Testis (tissue), 3 donors: ENCODE data around the gene QPRT. TPM values are rescaled to one million over a fixed set of nuclear protein-coding genes. Genes with fewer than 3 reads are reported as not detected.
"Not testable (repeated sequence)": the region's sequence is repeated elsewhere in the genome, so short reads cannot be mapped to it uniquely, and the experiment has no call there.

Experiments
- DNase-seq: peaks from one replicate; pipeline ENCODE4 v3.0.0-alpha.2; 2019
- H3K27ac ChIP-seq, 2 donors: fragments of 200-600 bp; sonication (generic); one replicate each; pipeline ENCODE4 v1.5.1; 2019
- H3K27me3 ChIP-seq: fragments of 200-600 bp; sonication (generic); one replicate; pipeline ENCODE4 v1.5.1; 2019
- H3K36me3 ChIP-seq: fragments of 200-600 bp; sonication (generic); one replicate; pipeline ENCODE4 v1.5.1; 2017; ENCODE audit warnings: low read depth; ENCODE audit errors: missing control alignments
- H3K4me1 ChIP-seq: fragments of 200-600 bp; sonication (generic); one replicate; pipeline ENCODE4 v1.5.1; 2019
- H3K4me3 ChIP-seq, 2 donors: fragments of 200-600 bp; sonication (generic); one replicate each; pipeline ENCODE4 v1.5.1; 2017 to 2019
- H3K9me3 ChIP-seq: fragments of 200-600 bp; sonication (generic); one replicate; pipeline ENCODE4 v1.5.1; 2017
- POLR2A ChIP-seq: fragments of 450-650 bp; IDR thresholded peaks from one replicate; pipeline ENCODE4 v1.6.1; 2017; ENCODE audit warnings: antibody characterized with exemption, mild to moderate bottlenecking, moderate library complexity
- WGBS, 2 donors: methylation state at CpG; one replicate each; pipeline ENCODE4 v1.1.5; 2018; 5-methylcytosine and 5-hydroxymethylcytosine counted together
- intact Hi-C: fragments of 100-400 bp; cut with DNase I; formaldehyde crosslinking; loops from one replicate; pipeline ENCODE4 v1.15.1; 2023; ENCODE audit warnings: low total_unique reads
- polyA plus RNA-seq: library from polyadenylated mRNA; stranded (reverse); fragments of 350-450 nt; fragmentation: Illumina TruSeq; extraction: RNeasy Lipid Tissue Mini Kit (QIAGEN cat#74804); gene quantifications from one replicate; pipeline ENCODE4 v1.2.3, GENCODE V29; 2014; ENCODE audit warnings: low read depth, low replicate concordance; ENCODE audit not compliant: insufficient read depth
- total RNA-seq, 2 donors: library from RNA; depleted of rRNA; stranded (reverse); fragments of >200 nt; gene quantifications; one replicate each; pipeline ENCODE4 v1.2.3, GENCODE V29; 2016
- TF ChIP-seq, protein P1 (sequence below), 3 experiments: fragments of 450-650 bp in 2 of 3; fragments of 200-600 bp in 1 of 3; sonication (generic) in 1 of 3; IDR thresholded peaks; one replicate each; pipeline ENCODE4 v1.5.1; 2016 to 2019; ENCODE audit warnings: antibody characterized with exemption in 3 of 3, mild to moderate bottlenecking in 2 of 3, moderate library complexity in 1 of 3

Gene QPRT
- total and polyA plus RNA-seq, 3 donors from 2014 or later = 4.3 to 13.6 (median 7.6) TPM

DNA sequence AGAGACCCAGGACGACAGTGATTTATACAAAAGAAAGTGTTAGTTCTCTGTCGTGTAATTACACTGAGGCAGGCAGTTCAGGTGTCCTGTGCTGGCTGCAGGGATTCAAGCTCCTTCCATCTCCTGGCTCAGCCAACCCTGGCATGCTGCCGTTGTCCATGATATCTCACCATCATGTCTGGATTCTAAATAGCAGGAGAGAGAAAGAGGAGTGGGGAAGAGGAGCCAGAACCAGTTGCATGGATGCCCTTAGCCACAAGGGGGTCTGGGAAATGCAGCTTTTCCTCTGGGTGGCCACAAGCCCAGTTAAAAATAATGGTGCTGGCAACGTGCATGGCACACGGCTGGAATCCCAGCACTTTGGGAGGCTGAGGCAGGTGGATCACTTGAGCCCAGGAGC is 57.1 kb downstream of the QPRT start:
- TF ChIP-seq, protein P1, sequence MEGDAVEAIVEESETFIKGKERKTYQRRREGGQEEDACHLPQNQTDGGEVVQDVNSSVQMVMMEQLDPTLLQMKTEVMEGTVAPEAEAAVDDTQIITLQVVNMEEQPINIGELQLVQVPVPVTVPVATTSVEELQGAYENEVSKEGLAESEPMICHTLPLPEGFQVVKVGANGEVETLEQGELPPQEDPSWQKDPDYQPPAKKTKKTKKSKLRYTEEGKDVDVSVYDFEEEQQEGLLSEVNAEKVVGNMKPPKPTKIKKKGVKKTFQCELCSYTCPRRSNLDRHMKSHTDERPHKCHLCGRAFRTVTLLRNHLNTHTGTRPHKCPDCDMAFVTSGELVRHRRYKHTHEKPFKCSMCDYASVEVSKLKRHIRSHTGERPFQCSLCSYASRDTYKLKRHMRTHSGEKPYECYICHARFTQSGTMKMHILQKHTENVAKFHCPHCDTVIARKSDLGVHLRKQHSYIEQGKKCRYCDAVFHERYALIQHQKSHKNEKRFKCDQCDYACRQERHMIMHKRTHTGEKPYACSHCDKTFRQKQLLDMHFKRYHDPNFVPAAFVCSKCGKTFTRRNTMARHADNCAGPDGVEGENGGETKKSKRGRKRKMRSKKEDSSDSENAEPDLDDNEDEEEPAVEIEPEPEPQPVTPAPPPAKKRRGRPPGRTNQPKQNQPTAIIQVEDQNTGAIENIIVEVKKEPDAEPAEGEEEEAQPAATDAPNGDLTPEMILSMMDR (IDR thresholded peaks at IDR 0.05) = no peak
- TF ChIP-seq POLR2A = no peak
- H3K4me1 ChIP-seq = no peaks in the 10 kb centered on the region
- no peaks in the 10 kb centered on the region for H3K9me3 ChIP-seq
- no peaks in the 10 kb centered on the region for H3K36me3 ChIP-seq
- H3K4me3 ChIP-seq = no peak overlapping the region
- WGBS, 2 donors = 55 to 64% methylated on average over 5 of the region's 5 CpGs
- H3K27ac ChIP-seq = no peak overlapping the region
- no peaks in the 10 kb centered on the region for H3K27me3 ChIP-seq
- intact Hi-C loops = no loop called here
- DNase-seq = no peak

GRCh38 chr16:29736764-29737163 is 57.8 kb downstream of the QPRT start:
- Histone ChIP-seq H3K9me3 (no peaks in the 10 kb centered on the region), H3K27me3 (no peaks in the 10 kb centered on the region), H3K4me3 (no peak overlapping the region), H3K4me1 (no peaks in the 10 kb centered on the region), H3K36me3 (no peaks in the 10 kb centered on the region), H3K27ac (no peak overlapping the region)
- 72 to 81% methylated on average over 6 of the region's 6 CpGs for WGBS, 2 donors
- no peak for DNase-seq
- intact Hi-C loops = no loop called here
- TF ChIP-seq POLR2A = no peak
- TF ChIP-seq, protein P1 (IDR thresholded peaks at IDR 0.05) = no peak

DNA sequence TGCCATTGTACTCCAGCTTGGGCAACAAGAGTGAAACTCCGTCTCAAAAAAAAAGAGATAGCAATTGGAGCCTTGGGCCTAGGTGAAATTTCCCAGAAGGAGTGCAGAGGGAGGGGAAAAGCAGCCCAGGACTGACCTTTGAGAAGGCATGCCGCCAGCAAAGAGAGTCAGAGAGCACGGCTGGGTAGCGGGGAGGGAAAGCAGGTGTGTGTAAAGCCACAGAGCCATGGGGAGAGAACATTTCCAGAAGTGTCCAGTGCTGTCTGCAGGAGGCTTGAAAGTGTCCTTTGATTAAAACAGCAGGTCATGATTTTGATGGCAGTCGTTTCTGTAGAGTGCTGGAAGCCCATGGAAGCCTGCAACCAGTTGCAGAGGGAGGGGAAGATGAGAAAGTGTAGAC is 58.7 kb downstream of the QPRT start:
- no peaks in the 10 kb centered on the region for H3K4me1 ChIP-seq
- intact Hi-C loops = no loop called here
- WGBS, 2 donors = 71 to 80% methylated on average over 5 of the region's 5 CpGs
- DNase-seq = no peak
- no peaks in the 10 kb centered on the region for H3K36me3 ChIP-seq
- no peak overlapping the region for H3K4me3 ChIP-seq
- H3K27ac ChIP-seq = no peak overlapping the region
- H3K27me3 ChIP-seq = no peaks in the 10 kb centered on the region
- H3K9me3 ChIP-seq = no peaks in the 10 kb centered on the region
- TF ChIP-seq, protein P1 (IDR thresholded peaks at IDR 0.05) = no peak
- TF ChIP-seq POLR2A = no peak

- H3K27ac ChIP-seq = no peak overlapping the region
- no peaks in the 10 kb centered on the region for H3K27me3 ChIP-seq
- intact Hi-C loops = no loop called here
- no peak overlapping the region for H3K4me3 ChIP-seq
- WGBS, 2 donors = 84 to 94% methylated on average over 2 of the region's 2 CpGs
- TF ChIP-seq POLR2A = no peak
- TF ChIP-seq, protein P1 (IDR thresholded peaks at IDR 0.05) = no peak
- H3K4me1 ChIP-seq = no peaks in the 10 kb centered on the region
- no peaks in the 10 kb centered on the region for H3K36me3 ChIP-seq
- no peaks in the 10 kb centered on the region for H3K9me3 ChIP-seq
- no peak for DNase-seq
These were observed 59.5 kb downstream of the QPRT start for GRCh38 chr16:29738514-29738913.

GRCh38 chr16:29739927-29740629 is 61.1 kb downstream of the QPRT start:
- H3K27ac ChIP-seq, DNase-seq, intact Hi-C loops, H3K4me1 ChIP-seq, H3K36me3 ChIP-seq, H3K27me3 ChIP-seq, H3K4me3 ChIP-seq, H3K9me3 ChIP-seq: not testable (repeated sequence)
- 74 to 79% methylated on average over 6 of the region's 6 CpGs for WGBS, 2 donors

DNA sequence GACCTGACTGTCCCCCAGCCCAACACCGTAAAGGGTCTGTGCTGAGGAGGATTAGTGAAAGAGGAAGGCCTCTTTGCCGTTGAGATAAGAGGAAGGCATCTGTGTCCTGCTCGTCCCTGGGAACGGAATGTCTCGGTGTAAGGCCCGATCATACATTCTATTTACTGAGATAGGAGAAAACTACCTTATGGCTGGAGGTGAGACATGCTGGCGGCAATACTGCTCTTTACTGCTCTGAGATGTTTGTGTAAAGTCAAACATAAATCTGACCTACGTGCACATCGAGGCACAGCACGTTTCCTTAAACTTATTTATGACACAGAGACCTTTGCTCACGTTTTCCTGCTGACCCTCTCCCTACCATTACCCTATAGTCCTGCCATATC is 61.6 kb downstream of the QPRT start:
- H3K27me3 ChIP-seq, H3K27ac ChIP-seq, H3K9me3 ChIP-seq, H3K4me1 ChIP-seq, H3K36me3 ChIP-seq, DNase-seq, H3K4me3 ChIP-seq, intact Hi-C loops: not testable (repeated sequence)
- 53 to 57% methylated on average over 11 of the region's 11 CpGs for WGBS, 2 donors
